NCI-H1694 (cell line): ENCODE measurements around the gene SIK2.
"Not testable (repeated sequence)": the region's sequence is repeated elsewhere in the genome, so short reads cannot be mapped to it uniquely, and the experiment has no call there.

Experiments used
- DNase-seq: peaks from one replicate; lab custom pipeline; 2025; lab: John Stamatoyannopoulos, UW

Gene SIK2

GRCh38 chr11:111699579-111700156 lies 97.4 kb downstream of the SIK2 start:
- DNase-seq, result no peak

DNA sequence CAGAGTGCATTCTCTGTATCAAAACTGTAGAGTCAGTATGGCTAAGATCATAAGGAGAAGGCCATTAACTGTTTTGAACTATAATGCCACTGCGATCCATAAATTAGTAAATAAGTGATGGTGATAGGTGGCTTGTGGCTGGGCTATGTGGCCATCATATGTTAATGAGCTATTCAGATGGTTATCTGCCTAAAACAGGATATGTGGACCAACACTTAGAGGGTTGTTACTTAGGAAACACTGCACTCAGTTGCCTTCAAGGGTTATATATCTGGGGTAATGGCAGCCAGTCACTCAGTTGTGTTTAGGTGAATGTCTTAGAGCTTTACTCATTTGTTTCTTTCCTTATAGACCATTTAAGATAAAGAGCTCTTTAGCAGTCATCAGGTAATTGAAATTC lies 97.9 kb downstream of the SIK2 start:
- DNase-seq, result no peak

DNA sequence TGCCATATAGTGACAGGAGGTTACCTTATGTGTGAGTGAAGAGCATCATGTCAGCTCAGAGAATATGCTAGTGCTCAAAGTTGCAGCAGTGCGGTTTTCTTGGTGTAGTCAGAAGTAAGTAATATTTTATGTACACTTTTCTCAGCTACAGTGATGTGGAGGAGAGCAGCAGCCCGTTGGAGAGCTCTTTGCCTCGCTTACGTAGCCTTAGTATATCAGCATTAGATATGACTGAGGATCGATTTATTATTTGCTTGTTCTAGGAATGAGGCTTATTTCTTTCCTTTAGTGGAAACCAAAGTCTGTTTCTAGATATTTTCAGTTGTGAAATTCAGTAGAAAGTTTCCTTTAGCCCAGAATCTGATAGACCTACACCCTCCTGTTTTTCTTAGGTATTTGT lies 100.4 kb downstream of the SIK2 start:
- no peak for DNase-seq

GRCh38 chr11:111703576-111703975 lies 101.3 kb downstream of the SIK2 start:
- no peak for DNase-seq

- DNase-seq, result no peak
These were observed 104.9 kb downstream of the SIK2 start for GRCh38 chr11:111707039-111707690.

DNA sequence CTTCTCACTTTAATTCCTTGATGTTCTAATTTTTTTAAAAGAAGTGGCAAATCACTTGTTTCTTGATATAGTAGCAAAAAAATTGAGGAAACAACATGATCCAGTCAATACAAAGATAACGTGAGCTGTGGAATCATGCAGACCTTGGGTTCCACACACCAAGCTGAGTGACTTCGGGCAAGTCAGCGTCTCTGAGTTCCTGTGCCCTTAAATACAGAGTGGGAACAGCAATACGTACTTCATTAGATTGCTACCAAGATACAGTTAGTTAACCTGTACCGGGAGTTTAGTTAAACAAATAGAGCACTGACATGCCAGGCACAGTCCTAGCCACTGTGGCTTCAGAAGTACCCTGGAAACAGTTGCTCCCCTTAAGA lies 105.4 kb downstream of the SIK2 start:
- DNase-seq, result no peak

DNA sequence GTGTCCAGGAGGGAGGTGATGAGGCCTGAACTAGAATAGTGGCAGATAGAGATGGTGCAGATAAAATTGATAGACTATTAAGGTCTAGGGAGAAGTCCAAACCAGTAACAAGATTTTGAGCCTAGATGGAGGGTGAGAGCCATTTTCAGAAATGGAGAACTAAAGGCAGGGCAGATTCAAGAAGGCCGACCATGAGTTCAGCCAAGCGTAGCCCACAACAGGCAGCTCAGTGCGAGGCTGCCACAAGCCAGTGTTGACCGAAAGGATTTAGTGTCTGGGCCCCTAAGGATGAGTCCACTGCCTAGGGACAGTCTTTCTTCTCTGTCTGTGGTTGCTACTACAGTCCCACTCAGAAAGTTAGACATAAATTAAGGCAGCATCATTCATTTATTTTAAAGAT lies 112.3 kb downstream of the SIK2 start:
- DNase-seq, result no peak

- DNase-seq, result no peak
These were observed 113.0 kb downstream of the SIK2 start for GRCh38 chr11:111715142-111715816.

DNA sequence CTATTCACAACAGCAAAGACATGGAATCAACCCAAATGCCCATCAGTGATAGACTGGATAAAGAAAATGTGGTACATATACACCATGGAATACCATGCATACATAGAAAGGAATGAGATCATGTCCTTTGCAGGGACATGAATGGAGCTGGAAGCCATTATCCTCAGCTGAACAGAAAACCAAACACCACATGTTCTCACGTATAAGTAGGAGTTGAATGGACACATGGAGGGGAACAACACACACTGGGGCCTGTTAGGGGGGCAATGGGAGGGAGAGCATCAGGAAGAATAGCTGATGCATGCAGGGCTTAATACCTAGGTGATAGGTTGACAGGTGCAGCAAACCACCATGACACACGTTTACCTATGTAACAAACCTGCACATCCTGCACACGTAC lies 115.4 kb downstream of the SIK2 start:
- DNase-seq, result not testable (repeated sequence)

DNA sequence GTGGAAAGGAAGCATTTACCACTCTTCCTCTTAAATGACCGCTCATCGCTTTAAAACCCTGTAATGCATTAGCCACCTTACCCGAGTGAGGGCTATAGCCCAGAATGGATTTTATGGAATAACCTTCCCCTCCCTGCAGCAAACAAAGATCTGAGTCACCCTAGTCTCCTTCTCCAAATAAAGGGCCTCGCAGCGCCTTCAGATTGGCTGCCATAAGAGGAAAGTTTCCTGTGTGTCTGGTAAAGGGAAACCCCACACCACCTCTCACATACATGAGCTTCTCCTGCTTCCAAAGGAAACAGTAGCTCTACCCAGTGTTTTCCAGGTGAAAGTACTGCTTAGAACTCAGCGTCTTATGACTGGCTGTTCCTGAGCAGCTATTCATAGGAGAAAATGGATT lies 116.2 kb downstream of the SIK2 start:
- no peak for DNase-seq

DNA sequence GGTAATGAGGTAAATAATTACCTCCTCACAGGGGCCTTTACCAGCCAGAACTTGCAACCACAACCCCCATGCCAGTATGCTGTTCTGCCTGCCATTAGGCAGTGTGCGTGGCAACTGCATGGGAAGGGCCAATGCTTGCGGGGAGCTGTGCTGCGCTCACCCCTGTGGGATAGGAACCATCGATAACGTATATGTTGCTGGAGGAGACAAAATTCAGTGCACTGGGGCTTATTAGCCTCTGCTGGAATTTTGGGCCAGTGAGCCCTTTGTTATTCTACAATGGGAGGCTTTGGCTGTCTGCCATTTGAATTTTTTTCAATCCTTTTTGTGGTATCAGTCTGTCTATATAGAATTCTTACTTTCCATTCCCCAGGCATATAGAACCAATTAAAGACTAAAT lies 116.6 kb downstream of the SIK2 start:
- DNase-seq, result no peak

- DNase-seq, result no peak
These were observed 117.1 kb downstream of the SIK2 start for GRCh38 chr11:111719379-111719778.

DNA sequence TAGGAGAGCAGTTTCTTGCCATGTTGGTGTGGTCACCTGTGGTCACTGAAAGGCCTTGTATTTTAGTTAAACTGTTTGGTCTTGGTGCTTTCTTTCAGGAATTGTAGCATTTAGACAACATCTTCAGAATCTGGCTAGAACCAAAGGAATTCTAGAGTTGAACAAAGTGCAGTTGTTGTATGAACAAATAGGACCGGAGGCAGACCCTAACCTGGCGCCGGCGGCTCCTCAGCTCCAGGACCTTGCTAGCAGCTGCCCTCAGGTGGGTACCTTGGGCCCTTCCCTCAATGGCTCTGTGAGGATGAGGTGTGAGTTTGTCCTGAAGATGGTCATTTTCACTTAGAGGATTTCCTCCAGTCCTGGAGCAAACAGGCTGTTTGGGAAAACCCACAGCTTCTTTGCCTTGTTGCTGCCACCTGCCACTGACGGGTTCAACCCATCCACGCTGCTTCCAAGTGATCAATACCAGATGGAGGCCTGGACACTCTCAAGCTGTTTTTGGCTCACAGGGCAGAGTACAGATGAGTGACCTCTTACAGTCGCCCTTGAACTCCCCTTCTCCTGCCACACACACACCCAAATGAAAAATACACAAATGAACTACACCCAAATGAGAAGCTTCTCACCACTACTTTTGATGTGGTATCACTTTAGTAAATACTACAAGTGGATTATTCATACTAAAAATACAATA lies 118.7 kb downstream of the SIK2 start:
- DNase-seq, result no peak

- DNase-seq, result no peak
These were observed 120.3 kb downstream of the SIK2 start for GRCh38 chr11:111722501-111722900.

- no peak for DNase-seq
These were observed 121.3 kb downstream of the SIK2 start for GRCh38 chr11:111723595-111723994.

- DNase-seq, result no peak
These were observed 122.4 kb downstream of the SIK2 start for GRCh38 chr11:111724615-111725129.

- DNase-seq, result no peak
These were observed 123.4 kb downstream of the SIK2 start for GRCh38 chr11:111725621-111726020.

DNA sequence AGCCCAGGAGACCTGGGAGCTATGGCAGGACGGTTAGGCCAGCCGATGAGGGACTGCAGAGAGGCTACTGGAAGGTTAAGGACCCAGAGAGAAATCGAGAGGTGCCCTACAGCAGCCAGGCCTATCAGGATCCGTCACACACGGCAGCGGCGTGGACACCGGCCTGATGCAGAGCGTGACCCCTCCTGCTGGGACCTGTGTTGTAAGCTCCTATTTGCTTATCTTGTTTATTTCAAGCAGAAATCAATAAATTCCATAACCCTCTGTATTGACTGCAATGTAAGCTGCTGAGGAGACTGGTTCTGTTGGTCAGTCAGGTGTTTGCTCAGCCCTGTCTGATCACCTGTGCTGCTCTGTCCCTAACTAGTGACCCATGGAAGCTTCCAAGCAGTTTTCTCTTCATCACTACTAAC lies 124.1 kb downstream of the SIK2 start:
- DNase-seq, result no peak

DNA sequence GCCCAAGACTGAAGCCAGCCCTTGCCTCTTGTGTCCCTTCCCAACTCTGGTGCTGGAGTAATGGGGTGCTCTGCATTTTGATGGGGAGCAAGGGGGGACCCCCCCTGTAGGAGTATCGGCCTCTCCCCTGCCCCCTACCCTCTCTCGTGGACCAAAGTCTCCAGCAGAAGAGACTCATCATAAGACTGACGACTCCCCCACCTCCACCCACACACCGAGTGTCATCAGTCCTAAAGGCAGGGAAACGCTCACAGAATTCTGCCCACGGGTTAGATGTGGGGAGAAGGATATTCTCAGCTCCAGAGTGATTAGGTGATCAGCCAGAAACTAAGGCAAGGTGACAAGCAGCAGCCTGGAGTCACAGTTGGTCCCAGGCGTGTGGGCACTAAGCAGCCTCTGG lies 125.2 kb downstream of the SIK2 start:
- no peak for DNase-seq

DNA sequence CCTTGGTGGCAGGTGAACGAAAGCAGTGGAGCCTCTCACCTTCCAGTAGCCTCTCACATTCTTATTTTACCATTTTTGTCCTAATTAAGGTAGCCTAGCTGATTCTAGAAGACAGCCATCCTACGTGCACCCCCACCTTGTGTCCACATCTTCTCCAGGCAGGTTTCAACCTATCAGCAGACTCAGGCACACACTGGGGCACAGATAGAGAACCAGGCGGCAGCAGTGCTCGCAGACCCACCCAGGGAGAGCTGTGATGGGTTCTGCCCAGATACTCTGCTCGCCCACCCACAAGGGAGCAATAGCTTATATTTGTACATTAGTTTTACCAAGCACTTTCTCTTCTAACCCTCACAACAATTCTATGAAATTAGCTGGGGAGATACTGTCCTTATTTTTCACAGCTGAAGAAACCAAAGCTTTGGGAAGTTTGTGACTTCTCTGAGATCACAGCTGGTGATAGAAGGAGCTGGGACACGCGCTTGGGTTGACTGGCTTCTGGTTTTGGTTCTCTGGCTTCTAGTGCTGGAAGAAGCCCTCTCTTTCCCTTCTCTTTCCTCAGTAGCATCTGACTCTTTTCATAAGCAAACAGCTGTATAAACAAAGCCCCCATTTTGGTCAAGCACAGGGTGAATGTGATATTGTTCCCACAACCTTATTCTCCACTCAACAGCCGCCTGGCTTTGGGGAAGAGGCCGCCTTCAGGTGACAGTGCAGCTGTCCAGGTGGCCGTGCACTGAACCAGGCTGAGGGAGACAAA lies 127.0 kb downstream of the SIK2 start:
- no peak for DNase-seq

- no peak for DNase-seq
These were observed 127.6 kb downstream of the SIK2 start for GRCh38 chr11:111729831-111730311.
